Measurements from ENCODE around the gene ZNF333. TPM values are rescaled to one million over a fixed set of nuclear protein-coding genes. Genes with fewer than 3 reads are reported as not detected.
A peak's percentile ranks its signal among the peaks of the same experiment; 100 is the strongest.

ZNF333 gene
- polyA plus RNA-seq, 3 donors, result 7.6 to 43.0 (median 9.3) TPM

- Histone ChIP-seq H3K79me2 (ENCODE audit: insufficient read depth, low read length) (no peaks in the 10 kb centered on the region), H3K27me3 (ENCODE audit: control insufficient read depth in 2 of 2, insufficient read depth in 2 of 2, low read length in 2 of 2) (no peaks in the 10 kb centered on the region), H3K36me3 (replicated peaks in 1 of 2; ENCODE audit: control insufficient read depth in 1 of 2, insufficient read depth in 2 of 2, low read length in 2 of 2) (peaks cover 0 to 7% of the 10 kb centered on the region in 2 donors), H3K4me2 (replicated peaks; ENCODE audit: extremely low read depth, low read length, poor library complexity, severe bottlenecking) (no peak overlapping the region), H3K9ac (ENCODE audit: insufficient read depth, low read length, poor library complexity, severe bottlenecking) (no peak overlapping the region), H4K20me1 (ENCODE audit: insufficient read depth, low read length) (no peaks in the 10 kb centered on the region), H3K4me3 (replicated peaks in 1 of 3; ENCODE audit: low read depth in 2 of 3, low read length in 3 of 3) (no peak overlapping the region), H3K27ac (ENCODE audit: low read depth in 1 of 2, low read length in 2 of 2) (no peak overlapping the region), H2AFZ (ENCODE audit: insufficient read depth, low read depth, low read length, poor library complexity, severe bottlenecking) (no peak overlapping the region), H3K4me1 (ENCODE audit: control insufficient read depth in 1 of 2, insufficient read depth in 2 of 2, low read length in 2 of 2) (peaks cover 48 to 56% of the 10 kb centered on the region in 2 donors), H3K9me3 (replicated peaks in 1 of 2; ENCODE audit: control insufficient read depth in 1 of 2, insufficient read depth in 1 of 2, low read length in 2 of 2) (peaks cover 0 to 7% of the 10 kb centered on the region in 2 donors)
- TF ChIP-seq CTCF (IDR thresholded peaks at IDR 0.05), result no peak
- Mint-ChIP-seq H3K4me1 (peaks cover 59% of the 10 kb centered on the region), H3K27me3 (ENCODE audit: low read depth in 3 of 3) (peaks cover 0 to 4% (median 0%) of the 10 kb centered on the region in 3 donors), H3K9me3 (peaks cover 0 to 7% (median 5%) of the 10 kb centered on the region in 7 donors), H3K4me3 (no peak overlapping the region), H3K27ac (no peak overlapping the region), H3K36me3 (peaks cover 27 to 46% of the 10 kb centered on the region in 2 donors)
- WGBS (ENCODE audit: insufficient coverage), result 100% methylated on average over 2 of the region's 3 CpGs
- DNase-seq, result no peak
- intact Hi-C loops (cut with micrococcal nuclease), result loop anchor here in 1 of 2 donors (1.0 to 10.0 kb wide), 4 partner anchors 12 to 115 kb away; partner anchors contain the start of gene NDUFB7
Observed at GRCh38 chr19:14669940-14670339, 19.9 kb upstream of the ZNF333 start.

- no peak overlapping the region for H3K9ac ChIP-seq (ENCODE audit: insufficient read depth, low read length, poor library complexity, severe bottlenecking)
- no peaks in the 10 kb centered on the region for H3K27me3 ChIP-seq (ENCODE audit: control insufficient read depth in 2 of 2, insufficient read depth in 2 of 2, low read length in 2 of 2)
- Mint-ChIP-seq H3K4me1 (peaks cover 64% of the 10 kb centered on the region), H3K27me3 (ENCODE audit: low read depth in 3 of 3) (peaks cover 0 to 4% (median 0%) of the 10 kb centered on the region in 3 donors), H3K36me3 (peaks cover 27 to 46% of the 10 kb centered on the region in 2 donors), H3K27ac (peak overlapping the region in 1 of 7 donors; percentile 9), H3K4me3 (no peak overlapping the region), H3K9me3 (peaks cover 0 to 7% (median 5%) of the 10 kb centered on the region in 7 donors)
- peaks cover 0 to 7% of the 10 kb centered on the region in 2 donors for H3K9me3 ChIP-seq (replicated peaks in 1 of 2; ENCODE audit: control insufficient read depth in 1 of 2, insufficient read depth in 1 of 2, low read length in 2 of 2)
- intact Hi-C loops (cut with micrococcal nuclease), result loop anchor here in 1 of 2 donors (5.0 to 10.0 kb wide), 3 partner anchors 53 to 114 kb away; partner anchors contain the start of gene NDUFB7
- H4K20me1 ChIP-seq (ENCODE audit: insufficient read depth, low read length), result no peaks in the 10 kb centered on the region
- no peak overlapping the region for H3K4me3 ChIP-seq (replicated peaks in 1 of 3; ENCODE audit: low read depth in 2 of 3, low read length in 3 of 3)
- H3K27ac ChIP-seq (ENCODE audit: low read depth in 1 of 2, low read length in 2 of 2), result no peak overlapping the region
- peaks cover 0 to 7% of the 10 kb centered on the region in 2 donors for H3K36me3 ChIP-seq (replicated peaks in 1 of 2; ENCODE audit: control insufficient read depth in 1 of 2, insufficient read depth in 2 of 2, low read length in 2 of 2)
- no peak for TF ChIP-seq CTCF (IDR thresholded peaks at IDR 0.05)
- no peak overlapping the region for H3K4me2 ChIP-seq (replicated peaks; ENCODE audit: extremely low read depth, low read length, poor library complexity, severe bottlenecking)
- no peaks in the 10 kb centered on the region for H3K79me2 ChIP-seq (ENCODE audit: insufficient read depth, low read length)
- no peak overlapping the region for H2AFZ ChIP-seq (ENCODE audit: insufficient read depth, low read depth, low read length, poor library complexity, severe bottlenecking)
- WGBS (ENCODE audit: insufficient coverage), result 80% methylated on average over 2 of the region's 2 CpGs
- peaks cover 53 to 61% of the 10 kb centered on the region in 2 donors for H3K4me1 ChIP-seq (ENCODE audit: control insufficient read depth in 1 of 2, insufficient read depth in 2 of 2, low read length in 2 of 2)
- DNase-seq, result no peak
Observed at GRCh38 chr19:14670408-14670807, 19.4 kb upstream of the ZNF333 start.
